H1 (cell line): Measurements from ENCODE around the gene SHANK1. TPM values are rescaled to one million over a fixed set of nuclear protein-coding genes. Genes with fewer than 3 reads are reported as not detected.

ENCODE experiments used
- CTCF ChIA-PET: fragments of 300-600 bp; sonication (Branson Sonifier 250); formaldehyde crosslinking; loops from one replicate; lab custom pipeline; 2021; ENCODE audit not compliant: partially characterized antibody; lab: Charles Lee
- POLR2A ChIA-PET: fragments of 300-600 bp; sonication (Branson Sonifier 250); formaldehyde crosslinking; loops from one replicate; lab custom pipeline; 2021; ENCODE audit warnings: inconsistent platforms; ENCODE audit not compliant: partially characterized antibody; lab: Charles Lee
- DNase-seq, 2 experiments: peaks; one replicate each; pipeline versions ENCODE4 v3.0.0 to v3.0.0-alpha.2; 2010 to 2022; ENCODE audit warnings: low spot score in 2 of 2, low read depth in 1 of 2, mixed read lengths in 1 of 2
- FAIRE-seq: peaks from 2 replicates; lab custom pipeline; 2011; peaks lifted over from hg19 to GRCh38; lab: Jason Lieb, UNC
- H2AFZ ChIP-seq: 2 replicates; pipeline ENCODE4 v1.8.1; 2012; ENCODE audit warnings: low read length, inconsistent platforms
- H2AK5ac ChIP-seq: 2 replicates; pipeline ENCODE4 v1.6.1; 2013; ENCODE audit warnings: low read depth, low read length
- H2BK120ac ChIP-seq: replicated peaks from 2 replicates; pipeline ENCODE3; 2013; ENCODE audit warnings: low read depth, low read length, inconsistent platforms
- H2BK12ac ChIP-seq: 2 replicates; pipeline ENCODE4 v1.6.1; 2013; ENCODE audit warnings: low read depth, low read length
- H2BK15ac ChIP-seq: 2 replicates; pipeline ENCODE4 v1.6.1; 2013; ENCODE audit warnings: low read length
- H2BK20ac ChIP-seq: 2 replicates; pipeline ENCODE4 v1.6.1; 2013; ENCODE audit warnings: low read length
- H2BK5ac ChIP-seq: 2 replicates; pipeline ENCODE4 v1.6.1; 2013; ENCODE audit warnings: low read depth, low read length
- H3K14ac ChIP-seq: 2 replicates; pipeline ENCODE4 v1.6.1; 2013; ENCODE audit warnings: inconsistent platforms; ENCODE audit not compliant: insufficient read length
- H3K18ac ChIP-seq: 2 replicates; pipeline ENCODE4 v1.6.1; 2013; ENCODE audit warnings: low read length; ENCODE audit errors: extremely low read depth
- H3K23ac ChIP-seq: 2 replicates; pipeline ENCODE4 v1.6.1; 2013; ENCODE audit warnings: inconsistent platforms; ENCODE audit not compliant: insufficient read length
- H3K23me2 ChIP-seq: 2 replicates; pipeline ENCODE4 v1.6.1; 2013; ENCODE audit warnings: low read depth, low read length
- H3K27ac ChIP-seq: 2 replicates; pipeline ENCODE4 v1.6.1; 2011; ENCODE audit warnings: low read depth, low read length, inconsistent platforms
- H3K27me3 ChIP-seq, 4 experiments: replicated peaks in 1 of 4; 1 replicate in 1 of 4; 2 replicates in 3 of 4; pipeline versions ENCODE4 v1.6.1 to v1.8.1; 2011 to 2013; ENCODE audit warnings: low read length in 3 of 4, mild to moderate bottlenecking in 3 of 4, inconsistent platforms in 2 of 4, mixed read lengths in 2 of 4, moderate library complexity in 1 of 4; ENCODE audit not compliant: control insufficient read depth in 3 of 4, insufficient read depth in 3 of 4; ENCODE audit errors: extremely low read depth in 1 of 4
- H3K36me3 ChIP-seq, 4 experiments: 2 replicates each; pipeline versions ENCODE4 v1.6.1 to v1.8.1; 2011 to 2013; ENCODE audit warnings: mild to moderate bottlenecking in 4 of 4, low read length in 3 of 4, moderate library complexity in 2 of 4, control low read depth in 1 of 4, inconsistent platforms in 1 of 4; ENCODE audit not compliant: insufficient read depth in 4 of 4, control insufficient read depth in 2 of 4
- H3K4ac ChIP-seq: replicated peaks from 2 replicates; pipeline ENCODE3; 2013; ENCODE audit warnings: low read length, low read depth, mixed read lengths, inconsistent platforms; ENCODE audit not compliant: insufficient read length
- H3K4me1 ChIP-seq, 4 experiments: replicated peaks in 1 of 4; 1 replicate in 1 of 4; 2 replicates in 3 of 4; pipeline versions ENCODE4 v1.6.1 to v1.8.1; 2011 to 2013; ENCODE audit warnings: low read length in 3 of 4, inconsistent platforms in 2 of 4, mixed read lengths in 1 of 4; ENCODE audit not compliant: insufficient read depth in 4 of 4, control insufficient read depth in 3 of 4
- H3K4me2 ChIP-seq, 2 experiments: 2 replicates each; pipeline versions ENCODE4 v1.6.1 to v1.8.1; 2011 to 2013; ENCODE audit warnings: low read depth in 2 of 2, low read length in 2 of 2, control low read depth in 1 of 2, inconsistent platforms in 1 of 2, mild to moderate bottlenecking in 1 of 2; ENCODE audit not compliant: insufficient read depth in 1 of 2
- H3K4me3 ChIP-seq, 4 experiments: fragments of 200-600, 300-600 bp in 1 of 4; sonication (generic), shearing (Covaris generic), sonication (Bioruptor Twin) in 1 of 4; 2 replicates each; pipeline versions ENCODE4 v1.5.1 to v1.8.1; 2011 to 2016; ENCODE audit warnings: low read length in 4 of 4, low read depth in 3 of 4, control low read depth in 2 of 4, inconsistent platforms in 2 of 4, mild to moderate bottlenecking in 2 of 4, mixed read lengths in 1 of 4, moderate library complexity in 1 of 4; ENCODE audit not compliant: insufficient read depth in 2 of 4; ENCODE audit errors: extremely low read depth in 1 of 4
- H3K56ac ChIP-seq: replicated peaks from 2 replicates; pipeline ENCODE3; 2013; ENCODE audit warnings: low read depth, mild to moderate bottlenecking, mixed read lengths, low read length, inconsistent platforms; ENCODE audit not compliant: insufficient read length
- H3K79me1 ChIP-seq: 2 replicates; pipeline ENCODE4 v1.6.1; 2013; ENCODE audit warnings: low read depth, low read length, control low read depth
- H3K79me2 ChIP-seq, 2 experiments: 2 replicates each; pipeline versions ENCODE4 v1.6.1 to v1.8.1; 2012 to 2013; ENCODE audit warnings: low read length in 2 of 2, mild to moderate bottlenecking in 2 of 2, inconsistent platforms in 1 of 2; ENCODE audit not compliant: insufficient read depth in 2 of 2, control insufficient read depth in 1 of 2
- H3K9ac ChIP-seq, 4 experiments: replicated peaks in 1 of 4; 1 replicate in 1 of 4; 2 replicates in 3 of 4; pipeline versions ENCODE4 v1.6.1 to v1.8.1; 2011 to 2013; ENCODE audit warnings: low read depth in 3 of 4, low read length in 3 of 4, control low read depth in 2 of 4, mild to moderate bottlenecking in 2 of 4, moderate library complexity in 2 of 4, inconsistent platforms in 1 of 4; ENCODE audit errors: extremely low read depth in 1 of 4
- H3K9me3 ChIP-seq, 2 experiments: 2 replicates each; pipeline versions ENCODE4 v1.6.1 to v1.8.1; 2012 to 2013; ENCODE audit warnings: mild to moderate bottlenecking in 2 of 2, moderate library complexity in 2 of 2, control low read depth in 1 of 2, inconsistent platforms in 1 of 2, low read depth in 1 of 2, low read length in 1 of 2, mixed read lengths in 1 of 2; ENCODE audit not compliant: insufficient read depth in 2 of 2
- H4K20me1 ChIP-seq, 2 experiments: replicated peaks in 1 of 2; 2 replicates each; pipeline versions ENCODE3 to v1.8.1; 2011 to 2013; ENCODE audit warnings: inconsistent platforms in 2 of 2, low read length in 2 of 2, mild to moderate bottlenecking in 1 of 2; ENCODE audit not compliant: insufficient read depth in 2 of 2, control insufficient read depth in 1 of 2
- H4K5ac ChIP-seq: 2 replicates; pipeline ENCODE4 v1.6.1; 2013; ENCODE audit warnings: low read length, low read depth, mixed read lengths, inconsistent platforms; ENCODE audit not compliant: insufficient read length
- H4K8ac ChIP-seq: 2 replicates; pipeline ENCODE4 v1.8.0; 2013; ENCODE audit warnings: mild to moderate bottlenecking, moderate library complexity, low read length, inconsistent platforms; ENCODE audit not compliant: insufficient read depth; ENCODE audit errors: extremely low read depth
- H4K91ac ChIP-seq: replicated peaks from 2 replicates; pipeline ENCODE3; 2013; ENCODE audit warnings: low read length, mixed read lengths, inconsistent platforms; ENCODE audit not compliant: insufficient read length
- CBX8 ChIP-seq: fragments of 300-800, 300-1000 bp; sonication (generic); IDR thresholded peaks from 2 replicates; pipeline ENCODE4 v1.7.1; 2016; ENCODE audit warnings: low read depth, low read length, borderline replicate concordance
- CREB1 ChIP-seq: IDR thresholded peaks from 2 replicates; pipeline ENCODE4 v1.6.1; 2012; ENCODE audit warnings: inconsistent platforms
- JUN ChIP-seq: IDR thresholded peaks from 2 replicates; pipeline ENCODE4 v1.6.1; 2011; ENCODE audit warnings: low read depth, mild to moderate bottlenecking, improper control_type of control experiment, low read length
- NANOG ChIP-seq: IDR thresholded peaks from 2 replicates; pipeline ENCODE4 v1.6.1; 2011; ENCODE audit warnings: low read length, low read depth, mild to moderate bottlenecking, inconsistent platforms; ENCODE audit not compliant: insufficient read depth, poor library complexity, severe bottlenecking
- POLR2A ChIP-seq, 2 experiments: IDR thresholded peaks; 1 replicate in 1 of 2; 2 replicates in 1 of 2; pipeline ENCODE4 v1.6.1; 2011; ENCODE audit warnings: low read depth in 2 of 2, low read length in 2 of 2, mild to moderate bottlenecking in 2 of 2; ENCODE audit errors: control extremely low read depth in 1 of 2
- POLR2AphosphoS5 ChIP-seq: IDR thresholded peaks from 2 replicates; pipeline ENCODE4 v1.6.1; 2011; ENCODE audit warnings: low read depth, low read length
- POU5F1 ChIP-seq: IDR thresholded peaks from 2 replicates; pipeline ENCODE4 v1.6.1; 2011; ENCODE audit warnings: low read depth, mild to moderate bottlenecking, low read length, moderate library complexity
- RXRA ChIP-seq: IDR thresholded peaks from 2 replicates; pipeline ENCODE4 v1.6.1; 2011; ENCODE audit warnings: low read depth, mild to moderate bottlenecking, low read length, moderate library complexity; ENCODE audit not compliant: insufficient read depth
- SIN3A ChIP-seq, 2 experiments: IDR thresholded peaks in 1 of 2; conservative IDR thresholded peaks in 1 of 2; 2 replicates each; pipeline ENCODE4 v1.6.1; 2011 to 2012; ENCODE audit warnings: low read length in 2 of 2, improper control_type of control experiment in 1 of 2, low read depth in 1 of 2, mild to moderate bottlenecking in 1 of 2
- SP2 ChIP-seq: IDR thresholded peaks from 2 replicates; pipeline ENCODE4 v1.6.1; 2012; ENCODE audit warnings: mild to moderate bottlenecking, low read length, inconsistent platforms
- SP4 ChIP-seq: IDR thresholded peaks from 2 replicates; pipeline ENCODE4 v1.6.1; 2012; ENCODE audit warnings: low read length, inconsistent platforms
- SRF ChIP-seq: IDR thresholded peaks from 2 replicates; pipeline ENCODE4 v1.6.1; 2011; ENCODE audit warnings: mild to moderate bottlenecking, low read depth, low read length, moderate library complexity
- YY1 ChIP-seq: IDR thresholded peaks from 2 replicates; pipeline ENCODE4 v1.6.1; 2011; ENCODE audit warnings: low read depth, mild to moderate bottlenecking, low read length
- WGBS, 2 experiments: shearing (Covaris generic) in 1 of 2; methylation state at CpG; one replicate each; pipeline versions ENCODE4 v1.1.6 to v1.1.7; 2013 to 2015; ENCODE audit warnings: low lambda C conversion rate in 2 of 2, mixed read lengths in 2 of 2, inconsistent platforms in 1 of 2, low coverage in 1 of 2, missing lambda C conversion rate in 1 of 2; ENCODE audit not compliant: insufficient replicate concordance in 2 of 2, insufficient coverage in 1 of 2, insufficient read length in 1 of 2; ENCODE audit errors: extremely low coverage in 1 of 2, missing lambda C conversion rate in 1 of 2; 5-methylcytosine and 5-hydroxymethylcytosine counted together
- polyA plus RNA-seq, 7 experiments: library from polyadenylated mRNA; depleted of rRNA in 3 of 7; stranded (reverse) in 5 of 7; unstranded in 2 of 7; fragments of >200 nt in 5 of 7; fragments of 200-250 nt in 2 of 7; gene quantifications; 1 replicate in 5 of 7; 2 replicates in 1 of 7; 4 replicates in 1 of 7; pipeline versions ENCODE4 v1.2.1 to v1.2.3, GENCODE V29; 2011 to 2013; ENCODE audit warnings: missing spikeins in 2 of 7, mixed read lengths in 2 of 7
- total RNA-seq: library from RNA; stranded (reverse); fragmentation: NEBNext Ultra II Directional; extraction: Animal tissue kit (Norgen Biotek cat#: 25700); gene quantifications from 2 replicates; pipeline ENCODE4 v1.2.1, GENCODE V29; 2021

The SHANK1 gene
- total and polyA plus RNA-seq, 2 of the 8 experiments (the other 6 are each of a cell fraction or from before 2014, with no cell fraction given) = 1.1 to 3.7 TPM

GRCh38 chr19:50750010-50750409 is 30.4 kb upstream of the SHANK1 start:
- Histone ChIP-seq H2BK120ac (no peak overlapping the region), H3K27me3 (peaks cover 0 to 1% (median 0%) of the 10 kb centered on the region in 4 experiments; a peak in 1 of 7 replicates), H2AFZ (no peak overlapping the region), H2BK15ac (no peak overlapping the region), H3K79me2 (no peaks in the 10 kb centered on the region), H2BK12ac (no peak overlapping the region), H3K4me2 (no peak overlapping the region), H3K23ac (no peak overlapping the region), H4K91ac (no peak overlapping the region), H3K23me2 (no peaks in the 10 kb centered on the region), H3K36me3 (no peaks in the 10 kb centered on the region), H4K5ac (no peak overlapping the region), H2AK5ac (no peak overlapping the region), H3K9me3 (no peaks in the 10 kb centered on the region), H4K8ac (no peak overlapping the region), H3K4ac (no peak overlapping the region), H3K27ac (no peak overlapping the region), H3K4me3 (no peak overlapping the region), H3K14ac (no peak overlapping the region), H2BK20ac (no peak overlapping the region), H3K4me1 (no peaks in the 10 kb centered on the region), H4K20me1 (no peaks in the 10 kb centered on the region), H3K56ac (no peak overlapping the region), H3K18ac (no peak overlapping the region), H3K79me1 (no peaks in the 10 kb centered on the region), H3K9ac (no peak overlapping the region), H2BK5ac (no peak overlapping the region)
- 85% methylated on average over 15 of the region's 15 CpGs; no CpG with 5 or more reads in 1 of the 2 experiments for WGBS, 2 experiments
- CTCF ChIA-PET = interaction anchor here (0.6 to 0.9 kb wide), 2 partner anchors 23 to 259 kb away, joined by 3 read pairs; no protein-coding TSS in a partner anchor
- TF ChIP-seq SIN3A (conservative IDR thresholded peaks at IDR 0.05 in 1 of 2, IDR thresholded peaks at IDR 0.05 in 1 of 2; ENCODE audit: low read depth in 1 of 2, low read length in 2 of 2) = no peak
- no peak for TF ChIP-seq NANOG
- no peak for TF ChIP-seq CREB1
- TF ChIP-seq YY1 = no peak
- TF ChIP-seq POLR2A (IDR thresholded peaks at IDR 0.05; ENCODE audit: control extremely low read depth in 1 of 2, low read depth in 2 of 2, low read length in 2 of 2) = no peak
- no peak for TF ChIP-seq JUN
- no peak for TF ChIP-seq SP2
- TF ChIP-seq CBX8 = no peak
- TF ChIP-seq POU5F1 = no peak
- TF ChIP-seq RXRA = no peak
- no peak for TF ChIP-seq SP4
- no peak for TF ChIP-seq POLR2AphosphoS5
- TF ChIP-seq SRF = no peak
- DNase-seq = no peak
- FAIRE-seq = no peak
- POLR2A ChIA-PET = interaction anchor here (1.2 kb wide), 1 partner anchor 44 kb away, joined by 3 read pairs; no protein-coding TSS in a partner anchor
